ENCODE results near the gene OXSR1. TPM values are rescaled to one million over a fixed set of nuclear protein-coding genes. Genes with fewer than 3 reads are reported as not detected.

The OXSR1 gene
- total RNA-seq, 2 donors from 2014 or later: 16.1 to 23.7 TPM

- DNase-seq (no peak), ATAC-seq (peak; percentile 48)
- no peaks in the 10 kb centered on the region for H3K4me1 ChIP-seq
- no peaks in the 10 kb centered on the region for H3K27me3 ChIP-seq
- intact Hi-C loops (cut with DNase I): no loop called here
- 69 to 78% methylated on average over 2 of the region's 2 CpGs for WGBS, 2 donors
- TF ChIP-seq CTCF (IDR thresholded peaks at IDR 0.05): no peak
- TF ChIP-seq POLR2A (IDR thresholded peaks at IDR 0.05): no peak
- no peak overlapping the region for H3K27ac ChIP-seq
- no peaks in the 10 kb centered on the region for H3K9me3 ChIP-seq
- H3K4me3 ChIP-seq: no peak overlapping the region
- no peaks in the 10 kb centered on the region for H3K36me3 ChIP-seq (replicated peaks in 1 of 2; ENCODE audit: insufficient read depth in 1 of 2, low read depth in 2 of 2)
These were observed 11.3 kb upstream of the OXSR1 start for GRCh38 chr3:38154033-38154494.

- TF ChIP-seq POLR2A (IDR thresholded peaks at IDR 0.05) (no peak), CTCF (IDR thresholded peaks at IDR 0.05) (no peak)
- Histone ChIP-seq H3K9me3 (no peaks in the 10 kb centered on the region), H3K4me1 (no peaks in the 10 kb centered on the region), H3K4me3 (no peak overlapping the region), H3K36me3 (replicated peaks in 1 of 2; ENCODE audit: insufficient read depth in 1 of 2, low read depth in 2 of 2) (no peaks in the 10 kb centered on the region), H3K27ac (no peak overlapping the region), H3K27me3 (no peaks in the 10 kb centered on the region)
- no peak for ATAC-seq
- intact Hi-C loops (cut with DNase I): no loop called here
- no peak for DNase-seq
- 47 to 68% methylated on average over 2 of the region's 2 CpGs for WGBS, 2 donors
These were observed 10.6 kb upstream of the OXSR1 start for GRCh38 chr3:38154625-38155255.

GRCh38 chr3:38155825-38156224, 9.5 kb upstream of the OXSR1 start:
- no peak for ATAC-seq
- intact Hi-C loops (cut with DNase I): no loop called here
- Histone ChIP-seq H3K4me1 (no peaks in the 10 kb centered on the region), H3K4me3 (no peak overlapping the region), H3K36me3 (replicated peaks in 1 of 2; ENCODE audit: insufficient read depth in 1 of 2, low read depth in 2 of 2) (no peaks in the 10 kb centered on the region), H3K27me3 (no peaks in the 10 kb centered on the region), H3K9me3 (no peaks in the 10 kb centered on the region), H3K27ac (no peak overlapping the region)
- no peak for TF ChIP-seq CTCF (IDR thresholded peaks at IDR 0.05)
- TF ChIP-seq POLR2A (IDR thresholded peaks at IDR 0.05): no peak
- WGBS, 2 donors: 78 to 86% methylated on average over 2 of the region's 2 CpGs
- DNase-seq: no peak

DNA sequence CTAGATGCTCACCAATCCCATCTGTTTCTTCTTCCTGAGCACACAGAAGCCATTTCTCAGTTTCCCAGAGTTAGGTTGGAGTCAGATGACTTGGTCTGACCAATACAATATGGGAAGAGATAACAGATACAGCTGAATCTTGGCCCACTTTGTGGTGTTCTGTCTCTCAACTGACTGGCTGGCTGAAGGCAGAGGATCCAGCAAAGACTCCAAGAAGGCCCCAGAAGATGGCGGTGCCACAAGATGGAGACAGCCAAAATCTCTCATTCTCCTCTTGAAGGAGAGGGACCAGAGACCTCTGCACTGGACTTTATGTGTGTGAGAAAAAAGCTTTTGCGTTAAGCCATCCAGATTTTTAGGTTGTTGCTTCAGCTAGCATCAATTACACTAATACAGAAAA, 8.2 kb upstream of the OXSR1 start:
- Histone ChIP-seq H3K27ac (no peak overlapping the region), H3K4me3 (no peak overlapping the region), H3K27me3 (no peaks in the 10 kb centered on the region), H3K9me3 (no peaks in the 10 kb centered on the region), H3K36me3 (replicated peaks in 1 of 2; ENCODE audit: insufficient read depth in 1 of 2, low read depth in 2 of 2) (no peaks in the 10 kb centered on the region), H3K4me1 (no peaks in the 10 kb centered on the region)
- intact Hi-C loops (cut with DNase I): no loop called here
- TF ChIP-seq POLR2A (IDR thresholded peaks at IDR 0.05) (no peak), CTCF (IDR thresholded peaks at IDR 0.05) (no peak)
- DNase-seq (no peak), ATAC-seq (no peak)
- WGBS, 2 donors: 95 to 100% methylated on average over 2 of the region's 2 CpGs

- Histone ChIP-seq H3K36me3 (replicated peaks in 1 of 2; ENCODE audit: insufficient read depth in 1 of 2, low read depth in 2 of 2) (no peaks in the 10 kb centered on the region), H3K4me1 (no peaks in the 10 kb centered on the region), H3K9me3 (no peaks in the 10 kb centered on the region), H3K27ac (no peak overlapping the region), H3K4me3 (no peak overlapping the region), H3K27me3 (no peaks in the 10 kb centered on the region)
- intact Hi-C loops (cut with DNase I): no loop called here
- no peak for DNase-seq
- ATAC-seq: no peak
- TF ChIP-seq CTCF (IDR thresholded peaks at IDR 0.05) (no peak), POLR2A (IDR thresholded peaks at IDR 0.05) (no peak)
- WGBS, 2 donors: 74 to 75% methylated on average over 3 of the region's 3 CpGs
These were observed 7.7 kb upstream of the OXSR1 start for GRCh38 chr3:38157595-38157994.

Data from body of pancreas (tissue), 4 donors.